B cell (primary cell): ENCODE data around the gene MLIP. TPM values are rescaled to one million over a fixed set of nuclear protein-coding genes. Genes with fewer than 3 reads are reported as not detected.

Experiments
- ATAC-seq: fragments of 200-7000 bp; cut with Tn5 transposase; one replicate; pipeline ENCODE4 v1.10.0; 2021; ENCODE audit warnings: low read depth, mild to moderate bottlenecking, moderate number of reproducible peaks, moderate library complexity
- CTCF ChIA-PET: fragments of 350-600 bp; sonication (Branson Sonifier 250); formaldehyde crosslinking; loops from one replicate; lab custom pipeline; 2021; ENCODE audit warnings: antibody characterized with exemption, inconsistent platforms; lab: Charles Lee
- POLR2A ChIA-PET: fragments of 350-600 bp; sonication (Branson Sonifier 250); formaldehyde crosslinking; loops from one replicate; lab custom pipeline; 2021; ENCODE audit warnings: antibody characterized with exemption; lab: Charles Lee
- DNase-seq: peaks from one replicate; pipeline ENCODE4 v3.0.0; 2013
- H2AFZ ChIP-seq: 2 replicates; pipeline ENCODE4 v1.6.1; 2012; ENCODE audit warnings: mild to moderate bottlenecking, low read depth, low read length; ENCODE audit not compliant: insufficient read depth, poor library complexity, severe bottlenecking
- H3K27ac ChIP-seq, 2 donors: 1 replicate in 1 of 2; 2 replicates in 1 of 2; pipeline ENCODE4 v1.5.1; 2012 to 2013; ENCODE audit warnings: low read length in 2 of 2, mild to moderate bottlenecking in 2 of 2, moderate library complexity in 1 of 2
- H3K27me3 ChIP-seq, 4 experiments: fragments of 200-600 bp in 1 of 4; sonication (generic) in 1 of 4; replicated peaks in 1 of 4; 1 replicate in 2 of 4; 2 replicates in 2 of 4; pipeline versions ENCODE4 v1.6.1 to v1.7.0; 2013 to 2016; ENCODE audit warnings: low read length in 3 of 4, mild to moderate bottlenecking in 2 of 4, mixed read lengths in 1 of 4, moderate library complexity in 1 of 4; ENCODE audit not compliant: insufficient read depth in 4 of 4, control insufficient read depth in 3 of 4; ENCODE audit errors: control extremely low read depth in 1 of 4
- H3K36me3 ChIP-seq, 2 experiments: replicated peaks in 1 of 2; 1 replicate in 1 of 2; 2 replicates in 1 of 2; pipeline versions ENCODE4 v1.6.1 to v1.7.1; 2013; ENCODE audit warnings: low read length in 1 of 2; ENCODE audit not compliant: insufficient read depth in 2 of 2, control insufficient read depth in 1 of 2; ENCODE audit errors: control extremely low read depth in 1 of 2, extremely low read depth in 1 of 2
- H3K4me1 ChIP-seq, 2 donors: fragments of 200-600 bp in 1 of 2; sonication (generic) in 1 of 2; 1 replicate in 1 of 2; 2 replicates in 1 of 2; pipeline versions ENCODE4 v1.5.1 to v1.6.1; 2013 to 2017; ENCODE audit warnings: low read length in 2 of 2; ENCODE audit not compliant: control insufficient read depth in 2 of 2, insufficient read depth in 2 of 2
- H3K4me2 ChIP-seq: replicated peaks from 2 replicates; pipeline ENCODE3; 2012; ENCODE audit warnings: mild to moderate bottlenecking, low read depth, low read length; ENCODE audit not compliant: poor library complexity, severe bottlenecking
- H3K4me3 ChIP-seq, 5 experiments: fragments of 200-600 bp in 1 of 5; sonication (generic) in 1 of 5; 1 replicate in 3 of 5; 2 replicates in 2 of 5; pipeline versions ENCODE4 v1.5.1 to v1.7.0; 2011 to 2016; ENCODE audit warnings: low read length in 4 of 5, mild to moderate bottlenecking in 4 of 5, low read depth in 2 of 5, control low read depth in 1 of 5, moderate library complexity in 1 of 5; ENCODE audit not compliant: insufficient read depth in 1 of 5; ENCODE audit errors: control extremely low read depth in 1 of 5, extremely low read depth in 1 of 5
- H3K79me2 ChIP-seq: fragments of 200-600 bp; sonication (generic); one replicate; pipeline ENCODE4 v1.6.0; 2016; ENCODE audit warnings: low read length; ENCODE audit not compliant: control insufficient read depth, insufficient read depth
- H3K9ac ChIP-seq: fragments of 200-600 bp; sonication (generic); 2 replicates; pipeline ENCODE4 v1.6.1; 2017; ENCODE audit warnings: mild to moderate bottlenecking, low read length, moderate library complexity
- H3K9me3 ChIP-seq, 3 donors: one replicate each; pipeline versions ENCODE4 v1.6.1 to v1.7.1; 2013; ENCODE audit warnings: low read length in 2 of 3; ENCODE audit not compliant: control insufficient read depth in 2 of 3, insufficient read depth in 1 of 3; ENCODE audit errors: control extremely low read depth in 1 of 3
- H4K20me1 ChIP-seq: 2 replicates; pipeline ENCODE4 v1.6.0; 2012; ENCODE audit warnings: mild to moderate bottlenecking, low read length; ENCODE audit not compliant: insufficient read depth, control insufficient read depth, poor library complexity, severe bottlenecking
- H3K27ac Mint-ChIP-seq: one replicate; pipeline ENCODE4 v1.8.0; 2021; ENCODE audit warnings: mixed read lengths
- H3K27me3 Mint-ChIP-seq: one replicate; pipeline ENCODE4 v1.8.0; 2021; ENCODE audit warnings: mixed read lengths
- H3K4me1 Mint-ChIP-seq: one replicate; pipeline ENCODE4 v1.8.0; 2021; ENCODE audit warnings: mixed read lengths
- H3K4me3 Mint-ChIP-seq: one replicate; pipeline ENCODE4 v1.8.0; 2021; ENCODE audit warnings: mixed read lengths
- H3K9me3 Mint-ChIP-seq: one replicate; pipeline ENCODE4 v1.8.0; 2022; ENCODE audit warnings: mixed read lengths; ENCODE audit not compliant: insufficient read depth
- EZH2 ChIP-seq: IDR thresholded peaks from 2 replicates; pipeline ENCODE4 v1.6.1; 2012; ENCODE audit warnings: borderline replicate concordance, low read depth, mild to moderate bottlenecking, moderate library complexity, low read length; ENCODE audit not compliant: insufficient read depth, poor library complexity, severe bottlenecking
- whole genome bisulfite sequencing: methylation state at CpG from one replicate; pipeline ENCODE4 v1.1.5; 2013; ENCODE audit warnings: missing lambda C conversion rate; ENCODE audit not compliant: insufficient coverage; 5-methylcytosine and 5-hydroxymethylcytosine counted together
- intact Hi-C: fragments of 100-400 bp; cut with micrococcal nuclease; formaldehyde crosslinking; loops from one replicate; pipeline ENCODE4 v1.10.0; 2022
- polyA plus RNA-seq: library from polyadenylated mRNA; depleted of rRNA; stranded (reverse); fragments of >200 nt; gene quantifications from 2 replicates; pipeline ENCODE4 v1.2.3, GENCODE V29; 2012
- total RNA-seq, 2 donors: library from RNA; stranded (reverse); fragments of 120-200 nt in 1 of 2; gene quantifications; 1 replicate in 1 of 2; 2 replicates in 1 of 2; pipeline versions ENCODE4 v1.2.3 to v1.2.4, GENCODE V29; 2013 to 2022
- TF ChIP-seq, protein P1 (sequence below): fragments of 200-600 bp; IDR thresholded peaks from one replicate; pipeline ENCODE4 v1.8.0; 2022; ENCODE audit warnings: antibody characterized with exemption, mild to moderate bottlenecking

MLIP gene
- total and polyA plus RNA-seq, 2 donors (not counting 1 experiment from before 2014, with no cell fraction given) = not detected

DNA sequence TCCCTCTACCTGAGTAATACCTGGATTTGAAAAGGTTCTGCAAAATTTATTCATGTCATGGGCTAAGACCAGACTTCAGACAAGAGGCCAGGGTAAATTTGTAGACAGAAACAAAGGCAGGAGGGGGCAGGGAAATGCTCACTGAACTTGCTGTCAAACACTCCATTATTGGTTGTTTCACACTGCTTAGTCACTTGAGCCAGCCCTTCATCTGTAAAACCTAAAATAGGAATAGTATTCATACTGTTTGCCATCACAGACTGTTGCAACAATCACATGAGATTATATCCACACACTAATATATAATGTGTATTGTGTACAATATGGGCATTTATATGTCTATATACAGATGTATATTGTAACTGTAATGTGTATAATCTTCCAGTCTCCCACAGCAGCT lies 190.5 kb downstream of the MLIP start:
- H3K4me3 Mint-ChIP-seq = no peak overlapping the region
- Histone ChIP-seq H3K36me3 (no peaks in the 10 kb centered on the region), H3K9me3 (no peaks in the 10 kb centered on the region), H3K27ac (no peak overlapping the region), H3K27me3 (no peaks in the 10 kb centered on the region), H2AFZ (no peak overlapping the region), H3K4me3 (no peak overlapping the region), H3K4me2 (no peak overlapping the region), H3K4me1 (no peaks in the 10 kb centered on the region), H4K20me1 (no peaks in the 10 kb centered on the region), H3K79me2 (no peaks in the 10 kb centered on the region), H3K9ac (no peak overlapping the region)
- H3K9me3 Mint-ChIP-seq = no peaks in the 10 kb centered on the region
- no peak overlapping the region for H3K27ac Mint-ChIP-seq
- intact Hi-C loops = no loop called here
- POLR2A ChIA-PET = no interaction called here
- CTCF ChIA-PET = no interaction called here
- H3K4me1 Mint-ChIP-seq = no peaks in the 10 kb centered on the region
- TF ChIP-seq, protein P1, sequence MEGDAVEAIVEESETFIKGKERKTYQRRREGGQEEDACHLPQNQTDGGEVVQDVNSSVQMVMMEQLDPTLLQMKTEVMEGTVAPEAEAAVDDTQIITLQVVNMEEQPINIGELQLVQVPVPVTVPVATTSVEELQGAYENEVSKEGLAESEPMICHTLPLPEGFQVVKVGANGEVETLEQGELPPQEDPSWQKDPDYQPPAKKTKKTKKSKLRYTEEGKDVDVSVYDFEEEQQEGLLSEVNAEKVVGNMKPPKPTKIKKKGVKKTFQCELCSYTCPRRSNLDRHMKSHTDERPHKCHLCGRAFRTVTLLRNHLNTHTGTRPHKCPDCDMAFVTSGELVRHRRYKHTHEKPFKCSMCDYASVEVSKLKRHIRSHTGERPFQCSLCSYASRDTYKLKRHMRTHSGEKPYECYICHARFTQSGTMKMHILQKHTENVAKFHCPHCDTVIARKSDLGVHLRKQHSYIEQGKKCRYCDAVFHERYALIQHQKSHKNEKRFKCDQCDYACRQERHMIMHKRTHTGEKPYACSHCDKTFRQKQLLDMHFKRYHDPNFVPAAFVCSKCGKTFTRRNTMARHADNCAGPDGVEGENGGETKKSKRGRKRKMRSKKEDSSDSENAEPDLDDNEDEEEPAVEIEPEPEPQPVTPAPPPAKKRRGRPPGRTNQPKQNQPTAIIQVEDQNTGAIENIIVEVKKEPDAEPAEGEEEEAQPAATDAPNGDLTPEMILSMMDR = no peak
- TF ChIP-seq EZH2 = no peak
- DNase-seq (no peak), ATAC-seq (no peak)
- no peaks in the 10 kb centered on the region for H3K27me3 Mint-ChIP-seq

DNA sequence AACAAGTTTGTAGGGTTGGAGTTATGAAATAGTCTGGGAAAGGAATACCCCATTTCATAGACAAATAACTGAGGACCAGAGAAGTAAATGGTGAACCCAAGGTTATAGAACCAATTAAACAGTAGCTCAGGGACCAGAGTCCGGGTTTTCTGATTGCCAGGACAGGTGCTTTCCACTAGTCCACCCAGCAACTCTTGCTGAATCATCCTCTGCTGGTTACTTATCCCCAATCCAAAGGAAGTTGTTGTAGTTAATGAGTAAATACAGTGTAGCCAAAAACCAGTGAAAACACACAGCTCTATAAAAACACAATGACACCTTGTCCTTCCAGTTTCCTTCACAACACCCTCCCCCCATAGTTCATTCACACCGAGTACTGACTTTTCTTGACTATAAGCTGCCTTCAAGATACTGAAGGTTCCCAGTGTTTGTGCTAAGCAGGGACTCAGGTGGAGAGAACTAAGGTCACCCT lies 196.2 kb downstream of the MLIP start:
- H3K9me3 Mint-ChIP-seq = no peaks in the 10 kb centered on the region
- H3K27ac ChIP-seq = no peak overlapping the region
- H3K27ac Mint-ChIP-seq = no peak overlapping the region
- intact Hi-C loops = no loop called here
- no peak overlapping the region for H3K9ac ChIP-seq
- H4K20me1 ChIP-seq = no peaks in the 10 kb centered on the region
- H3K27me3 Mint-ChIP-seq = no peaks in the 10 kb centered on the region
- no peaks in the 10 kb centered on the region for H3K4me1 ChIP-seq
- no peaks in the 10 kb centered on the region for H3K36me3 ChIP-seq
- H3K9me3 ChIP-seq = no peaks in the 10 kb centered on the region
- no peak overlapping the region for H2AFZ ChIP-seq
- DNase-seq (no peak), ATAC-seq (no peak)
- H3K4me3 ChIP-seq = no peak overlapping the region
- TF ChIP-seq, protein P1 = no peak
- no peak for TF ChIP-seq EZH2
- POLR2A ChIA-PET = no interaction called here
- H3K4me2 ChIP-seq = no peak overlapping the region
- H3K4me1 Mint-ChIP-seq = no peaks in the 10 kb centered on the region
- no peaks in the 10 kb centered on the region for H3K79me2 ChIP-seq
- no CpG with 5 or more reads among the region's 2 CpGs for WGBS
- H3K4me3 Mint-ChIP-seq = no peak overlapping the region
- no peaks in the 10 kb centered on the region for H3K27me3 ChIP-seq
- CTCF ChIA-PET = no interaction called here
